Inferior parietal cortex (tissue), 1 donor: ENCODE results near the gene SOX11.
"Not testable (repeated sequence)": the region's sequence is repeated elsewhere in the genome, so short reads cannot be mapped to it uniquely, and the experiment has no call there.

ENCODE experiments used
- DNase-seq: peaks from one replicate; pipeline ENCODE4 v3.0.0-alpha.2; 2016; ENCODE audit errors: extremely low spot score

The SOX11 gene

GRCh38 chr2:5691985-5692529, at the start of gene SOX11:
Gene SOX11, plus strand, starts transcription at chr2:5692384. Its CDS starts 338 bp downstream, at chr2:5692722.
- peak; percentile 40 for DNase-seq

- DNase-seq: not testable (repeated sequence)
Observed at GRCh38 chr2:5652734-5653133, 39.5 kb upstream of the SOX11 start.

- DNase-seq: not testable (repeated sequence)
Observed at GRCh38 chr2:5653756-5654155, 38.4 kb upstream of the SOX11 start.

- DNase-seq: no peak
Observed at GRCh38 chr2:5657231-5657630, 35.0 kb upstream of the SOX11 start.

GRCh38 chr2:5660591-5660990, 31.6 kb upstream of the SOX11 start:
- DNase-seq: no peak

GRCh38 chr2:5661362-5661761, 30.8 kb upstream of the SOX11 start:
- no peak for DNase-seq

- no peak for DNase-seq
Observed at GRCh38 chr2:5664278-5664681, 27.9 kb upstream of the SOX11 start.

GRCh38 chr2:5665066-5665465, 27.1 kb upstream of the SOX11 start:
- DNase-seq: no peak

- no peak for DNase-seq
Observed at GRCh38 chr2:5666798-5667197, 25.4 kb upstream of the SOX11 start.

- DNase-seq: not testable (repeated sequence)
Observed at GRCh38 chr2:5667655-5668054, 24.5 kb upstream of the SOX11 start.

- DNase-seq: no peak
Observed at GRCh38 chr2:5668682-5669250, 23.4 kb upstream of the SOX11 start.

GRCh38 chr2:5672749-5673144, 19.4 kb upstream of the SOX11 start:
- no peak for DNase-seq

- DNase-seq: no peak
Observed at GRCh38 chr2:5673145-5674025, 18.8 kb upstream of the SOX11 start.

- no peak for DNase-seq
Observed at GRCh38 chr2:5674026-5674340, 18.2 kb upstream of the SOX11 start.

- DNase-seq: no peak
Observed at GRCh38 chr2:5677133-5677532, 15.1 kb upstream of the SOX11 start.

GRCh38 chr2:5683471-5683870, 8.7 kb upstream of the SOX11 start:
- no peak for DNase-seq

GRCh38 chr2:5685225-5685624, 7.0 kb upstream of the SOX11 start:
- no peak for DNase-seq

- DNase-seq: no peak
Observed at GRCh38 chr2:5686068-5686467, 6.1 kb upstream of the SOX11 start.

- no peak for DNase-seq
Observed at GRCh38 chr2:5686536-5686935, 5.6 kb upstream of the SOX11 start.

- no peak for DNase-seq
Observed at GRCh38 chr2:5689750-5690149, 2.4 kb upstream of the SOX11 start.

- no peak for DNase-seq
Observed at GRCh38 chr2:5690286-5690685, 1.9 kb upstream of the SOX11 start.

- DNase-seq: no peak
Observed at GRCh38 chr2:5690718-5691220, 1.4 kb upstream of the SOX11 start.
